ENCODE measurements around the gene AGPS. TPM values are rescaled to one million over a fixed set of nuclear protein-coding genes. Genes with fewer than 3 reads are reported as not detected.

The AGPS gene
- total RNA-seq, 1 donor from 2014 or later, result 60.1 TPM

- H3K4me3 ChIP-seq, result peak overlapping the region; percentile 68
- H3K9me3 ChIP-seq, result no peaks in the 10 kb centered on the region
- DNase-seq, result no peak
- H3K4me1 ChIP-seq, result peaks cover 10% of the 10 kb centered on the region
- intact Hi-C loops (cut with DNase I), result no loop called here
- H3K36me3 ChIP-seq, result no peaks in the 10 kb centered on the region
- TF ChIP-seq CTCF (IDR thresholded peaks at IDR 0.05), result no peak
- peak in 1 of 2 donors; percentile 31 for ATAC-seq
- H3K27ac ChIP-seq, result peak overlapping the region; percentile 96
- H3K27me3 ChIP-seq (ENCODE audit: low read depth), result no peaks in the 10 kb centered on the region
These were observed 160.8 kb downstream of the AGPS start for GRCh38 chr2:177553176-177553884.

- intact Hi-C loops (cut with DNase I), result no loop called here
- TF ChIP-seq CTCF (IDR thresholded peaks at IDR 0.05), result no peak
- no peaks in the 10 kb centered on the region for H3K9me3 ChIP-seq
- ATAC-seq (no peak), DNase-seq (no peak)
- H3K4me3 ChIP-seq, result no peak overlapping the region
- H3K4me1 ChIP-seq, result peaks cover 3% of the 10 kb centered on the region
- no peaks in the 10 kb centered on the region for H3K27me3 ChIP-seq (ENCODE audit: low read depth)
- H3K36me3 ChIP-seq, result no peaks in the 10 kb centered on the region
- H3K27ac ChIP-seq, result no peak overlapping the region
These were observed 161.8 kb downstream of the AGPS start for GRCh38 chr2:177554365-177554764.

GRCh38 chr2:177556153-177556552 is 163.6 kb downstream of the AGPS start:
- no peak for ATAC-seq
- Histone ChIP-seq H3K4me1 (peaks cover 3% of the 10 kb centered on the region), H3K27ac (no peak overlapping the region), H3K9me3 (no peaks in the 10 kb centered on the region), H3K4me3 (no peak overlapping the region), H3K27me3 (ENCODE audit: low read depth) (no peaks in the 10 kb centered on the region), H3K36me3 (no peaks in the 10 kb centered on the region)
- TF ChIP-seq CTCF (IDR thresholded peaks at IDR 0.05), result no peak
- intact Hi-C loops (cut with DNase I), result no loop called here
- DNase-seq, result no peak

GRCh38 chr2:177557794-177558193 is 165.2 kb downstream of the AGPS start:
- no peaks in the 10 kb centered on the region for H3K4me1 ChIP-seq
- no peak overlapping the region for H3K4me3 ChIP-seq
- DNase-seq, result no peak
- H3K9me3 ChIP-seq, result no peaks in the 10 kb centered on the region
- no peak overlapping the region for H3K27ac ChIP-seq
- no peaks in the 10 kb centered on the region for H3K27me3 ChIP-seq (ENCODE audit: low read depth)
- no peaks in the 10 kb centered on the region for H3K36me3 ChIP-seq
- TF ChIP-seq CTCF (IDR thresholded peaks at IDR 0.05), result no peak
- intact Hi-C loops (cut with DNase I), result no loop called here
- ATAC-seq, result no peak

GRCh38 chr2:177559638-177560037 is 167.1 kb downstream of the AGPS start:
- DNase-seq, result no peak
- no peaks in the 10 kb centered on the region for H3K36me3 ChIP-seq
- H3K9me3 ChIP-seq, result no peaks in the 10 kb centered on the region
- H3K4me1 ChIP-seq, result no peaks in the 10 kb centered on the region
- TF ChIP-seq CTCF (IDR thresholded peaks at IDR 0.05), result no peak
- no peak for ATAC-seq
- H3K27me3 ChIP-seq (ENCODE audit: low read depth), result no peaks in the 10 kb centered on the region
- intact Hi-C loops (cut with DNase I), result no loop called here
- no peak overlapping the region for H3K27ac ChIP-seq
- no peak overlapping the region for H3K4me3 ChIP-seq
